ENCODE data around the gene TRPT1.

TRPT1 gene

GRCh38 chr11:64206457-64207255 lies 19.3 kb downstream of the TRPT1 start, which contains the start of gene FERMT3:
FERMT3 (plus strand) TSS chr11:64206721; CDS start chr11:64207365, 644 bp downstream.
- peak; percentile 75 for DNase-seq

DNA sequence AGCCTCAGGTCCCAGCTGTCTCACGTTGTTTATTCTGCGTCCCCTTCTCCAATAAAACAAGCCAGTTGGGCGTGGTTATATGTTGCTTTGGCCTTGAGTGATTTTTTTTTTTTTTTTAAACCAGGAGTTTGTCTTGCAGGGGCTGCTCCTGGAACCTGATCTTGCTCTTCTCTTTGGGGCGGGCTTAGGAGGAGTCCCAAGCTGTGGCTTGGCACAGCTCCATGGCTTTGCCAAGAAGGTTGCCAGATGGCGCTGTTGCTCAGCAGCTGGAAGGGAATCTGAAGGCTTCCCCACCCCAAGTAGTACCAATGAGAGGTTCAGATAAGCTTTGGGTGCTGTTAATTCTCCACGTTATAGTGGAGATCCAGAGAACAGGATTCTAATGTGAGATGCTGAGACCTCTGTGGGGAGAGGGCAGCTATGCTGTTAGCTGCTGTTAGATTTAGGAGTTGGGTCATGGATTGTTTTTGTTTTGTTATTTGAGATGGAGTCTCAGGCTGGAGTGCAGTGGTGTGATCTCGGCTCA lies 21.5 kb downstream of the TRPT1 start:
- peak; percentile 90 for DNase-seq

- no peak for DNase-seq
Measured at GRCh38 chr11:64204080-64204440, 21.9 kb downstream of the TRPT1 start.

DNA sequence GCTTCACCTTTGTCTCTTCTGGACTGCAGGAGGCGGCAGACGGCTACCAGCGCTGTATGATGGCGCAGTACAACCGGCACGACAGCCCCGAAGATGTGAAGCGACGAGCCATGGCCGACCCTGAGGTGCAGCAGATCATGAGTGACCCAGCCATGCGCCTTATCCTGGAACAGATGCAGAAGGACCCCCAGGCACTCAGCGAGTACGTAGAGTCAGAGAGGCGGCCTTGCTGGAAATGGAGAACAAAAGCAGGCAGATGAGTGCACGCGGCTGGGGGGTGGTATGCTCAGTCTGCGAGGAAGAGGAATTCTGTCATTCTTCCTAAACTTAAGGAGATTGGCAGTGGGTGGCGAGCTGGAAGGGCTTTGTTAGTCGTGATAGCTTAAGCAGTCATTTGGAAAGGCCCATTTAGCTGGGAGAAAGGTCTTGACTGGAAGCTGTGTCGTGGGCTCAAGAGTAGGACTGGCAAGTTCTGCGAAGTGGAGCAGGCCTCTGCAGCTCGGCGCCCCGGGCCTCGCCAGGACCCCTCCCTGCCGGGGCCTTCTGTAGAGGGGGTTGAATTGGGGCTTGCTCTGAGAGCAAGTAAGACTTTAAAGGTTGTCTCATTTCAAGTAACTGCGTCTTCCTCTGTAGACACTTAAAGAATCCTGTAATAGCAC lies 22.4 kb downstream of the TRPT1 start:
- no peak for DNase-seq

DNA sequence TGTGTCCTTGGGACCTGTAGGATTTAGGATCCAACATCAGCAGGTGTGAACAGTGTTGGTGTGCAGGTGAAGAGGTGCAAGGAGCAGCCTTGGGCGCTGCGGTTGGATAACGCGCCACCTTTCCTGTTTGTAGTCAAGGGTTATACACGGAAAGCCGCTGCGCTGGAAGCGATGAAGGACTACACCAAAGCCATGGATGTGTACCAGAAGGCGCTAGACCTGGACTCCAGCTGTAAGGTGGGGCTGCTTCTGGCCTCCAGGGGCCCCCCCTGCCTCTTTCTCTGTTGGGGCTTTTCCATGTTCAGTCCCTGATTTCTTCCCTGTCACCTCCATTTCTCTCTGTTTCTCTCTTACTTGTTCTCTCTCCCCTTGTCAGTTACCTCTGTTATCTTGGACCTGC lies 23.0 kb downstream of the TRPT1 start:
- no peak for DNase-seq

DNA sequence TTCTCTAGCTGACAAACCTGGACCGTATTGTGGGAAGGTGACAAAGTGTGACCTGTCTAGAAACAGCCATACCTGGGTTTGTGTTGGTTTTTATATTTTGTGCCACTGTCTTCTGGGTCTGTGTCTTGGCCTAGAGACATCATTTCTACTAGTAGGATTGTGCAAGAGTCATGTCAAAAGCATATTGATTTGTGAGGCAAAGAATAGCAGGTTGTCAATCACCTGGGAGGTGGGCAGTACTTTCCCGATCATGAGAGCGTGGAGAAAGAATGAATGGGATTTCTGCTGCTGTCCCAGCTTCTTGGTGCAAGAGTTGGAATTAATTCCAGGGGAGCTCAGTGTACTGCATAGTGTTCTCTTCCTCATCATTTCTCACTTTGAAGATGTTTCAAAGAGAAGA lies 24.4 kb downstream of the TRPT1 start:
- no peak for DNase-seq

- DNase-seq: no peak
Measured at GRCh38 chr11:64198511-64198910, 27.5 kb downstream of the TRPT1 start.

GRCh38 chr11:64196626-64197025 lies 29.4 kb downstream of the TRPT1 start:
- no peak for DNase-seq

DNA sequence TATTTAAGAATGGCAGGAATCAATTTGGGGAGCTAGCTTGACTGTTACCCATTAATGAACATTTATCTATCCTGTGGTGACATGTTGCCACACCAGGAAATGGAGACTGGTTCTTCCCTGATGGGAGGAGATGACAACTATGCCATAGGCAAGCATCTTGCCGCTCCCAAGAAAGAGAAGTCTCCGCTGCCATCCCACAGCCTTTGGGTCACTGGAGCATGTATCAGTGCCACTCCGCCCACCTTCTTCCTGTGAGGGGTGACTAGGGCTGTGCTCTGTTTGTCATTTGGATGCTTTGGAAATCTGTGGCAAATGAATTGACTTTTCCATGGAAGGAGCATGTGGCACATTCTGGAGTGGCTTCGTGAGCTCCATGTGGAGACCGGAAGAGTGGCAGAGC lies 33.6 kb downstream of the TRPT1 start:
- no peak for DNase-seq

DNA sequence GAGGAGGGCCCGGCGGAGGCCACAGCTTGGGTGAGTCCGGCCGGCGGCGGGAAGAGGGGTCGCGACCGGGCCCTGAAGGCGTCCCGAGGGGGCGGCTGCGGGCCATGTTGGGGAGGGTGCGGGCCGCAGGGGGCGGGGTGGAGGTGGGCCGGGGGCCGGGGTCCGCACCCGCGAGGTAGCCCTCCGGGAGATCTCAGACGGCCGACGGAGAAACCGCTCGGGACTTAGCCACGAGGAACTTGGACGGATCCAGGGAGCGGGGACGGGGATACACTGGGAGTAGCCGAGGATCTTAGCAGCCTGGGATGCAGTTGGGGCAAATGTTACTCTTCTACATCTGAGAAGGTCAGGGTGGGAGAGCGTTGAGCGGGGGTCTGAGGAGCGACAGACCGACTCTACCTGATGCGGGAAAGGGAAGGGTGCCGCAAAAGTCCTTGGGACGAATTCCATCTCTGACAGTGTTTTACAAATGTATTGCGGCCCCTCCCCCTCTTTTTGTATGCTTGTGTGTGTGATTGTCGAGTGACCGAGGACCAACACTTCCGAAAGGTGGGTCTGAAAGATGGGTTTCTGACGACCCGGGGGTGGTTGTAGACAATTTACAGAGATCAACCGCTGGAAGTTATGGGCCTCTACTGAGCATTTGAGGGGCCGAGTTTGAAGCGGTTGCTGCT lies 39.4 kb downstream of the TRPT1 start:
- peak; percentile 55 for DNase-seq

DNA sequence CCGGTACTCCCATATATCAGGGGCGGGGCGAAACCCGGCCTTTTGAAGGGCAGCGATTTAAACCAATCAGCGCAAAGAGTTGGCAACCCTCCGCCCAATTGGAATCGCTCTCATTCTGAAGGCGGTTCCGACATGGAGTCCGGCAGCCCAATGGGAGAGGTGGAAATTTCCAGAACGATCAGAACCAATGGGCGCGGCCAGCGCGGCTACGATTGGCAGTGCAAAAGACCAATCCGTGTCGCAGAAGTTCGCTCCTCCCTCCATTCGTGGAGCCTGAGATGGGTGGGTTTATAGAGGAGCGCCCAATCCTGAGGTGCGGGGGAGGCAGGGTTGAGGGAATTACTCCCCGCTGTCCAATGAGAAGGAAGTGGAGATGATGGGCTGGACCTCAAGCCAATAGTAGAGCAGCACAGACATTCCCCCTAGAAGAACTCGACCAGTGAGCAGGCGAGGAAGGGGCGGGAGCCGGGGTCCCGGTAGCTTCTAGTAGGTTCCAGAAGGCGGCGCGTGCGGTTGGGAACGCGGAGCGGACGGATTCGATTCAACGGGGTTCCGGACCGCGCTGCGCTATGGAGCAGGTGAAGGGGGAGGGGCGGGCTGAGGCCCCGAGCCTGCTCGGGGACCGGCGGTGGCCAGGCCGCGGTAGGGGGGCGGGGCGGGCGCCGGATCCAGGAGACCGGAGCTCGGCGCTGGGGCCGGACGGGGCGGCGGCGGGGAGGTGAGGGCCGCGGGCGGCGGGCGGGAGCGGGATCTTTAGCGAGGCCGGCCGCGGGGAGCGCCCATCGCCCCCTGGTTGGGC lies 40.1 kb downstream of the TRPT1 start, which contains the start of gene STIP1:
Gene STIP1, plus strand, starts transcription at position 479 of the 799 bp plus-strand sequence. Its CDS starts 91 bp downstream, at position 570.
- peak; percentile 100 for DNase-seq

GRCh38 chr11:64185175-64185692 lies 40.8 kb downstream of the TRPT1 start:
- no peak for DNase-seq

GRCh38 chr11:64183890-64184289 lies 42.1 kb downstream of the TRPT1 start:
- DNase-seq: no peak

- DNase-seq: peak; percentile 29
Measured at GRCh38 chr11:64181506-64182411, 44.2 kb downstream of the TRPT1 start.

DNA sequence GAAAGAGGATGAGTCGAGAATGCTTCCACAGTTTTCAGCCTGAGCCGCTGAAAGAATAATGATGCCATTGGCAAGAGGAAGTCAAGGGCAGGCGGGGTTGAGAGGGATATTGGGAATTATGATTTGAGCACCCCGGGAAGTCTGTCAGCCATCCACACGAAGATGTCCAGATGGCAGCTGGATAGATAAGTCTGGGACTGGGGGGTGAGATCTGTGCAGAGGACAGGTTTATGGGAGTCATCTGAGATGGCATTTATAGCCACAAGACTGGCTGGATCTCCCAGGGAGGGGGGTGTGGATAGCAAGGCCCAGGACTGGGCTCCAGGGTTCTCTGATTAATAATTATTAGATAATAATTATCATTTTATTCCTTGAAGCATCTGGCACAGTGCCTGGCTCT lies 45.1 kb downstream of the TRPT1 start:
- no peak for DNase-seq

- no peak for DNase-seq
Measured at GRCh38 chr11:64178951-64179639, 46.9 kb downstream of the TRPT1 start.

DNA sequence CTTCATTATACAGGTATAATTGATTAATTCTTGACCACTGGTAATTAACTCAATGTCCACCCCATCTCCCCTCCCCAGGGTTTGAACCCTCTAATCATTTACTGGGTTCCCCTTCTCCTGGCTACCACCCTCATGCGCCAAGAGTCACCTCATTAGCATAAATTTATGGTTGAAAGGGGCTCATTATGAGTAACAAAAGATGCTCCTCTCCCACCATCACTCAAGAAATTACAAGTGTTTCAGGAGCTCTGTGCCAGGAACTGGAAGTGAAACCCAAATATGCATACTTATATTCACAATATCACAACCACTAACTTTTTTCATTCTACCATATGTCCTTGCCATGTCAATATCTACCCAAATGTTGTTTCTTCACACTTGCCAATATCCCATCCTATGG lies 47.8 kb downstream of the TRPT1 start:
- no peak for DNase-seq

GRCh38 chr11:64176751-64177150 lies 49.2 kb downstream of the TRPT1 start:
- DNase-seq: no peak
